CD4-positive, alpha-beta T cell treated with Interleukin-1 beta for 1 hour (primary cell): ENCODE results near the gene DCC.

Experiments
- DNase-seq, 2 donors: peaks; one replicate each; pipeline ENCODE4 v3.0.0-alpha.2; 2020 to 2022

DCC gene

DNA sequence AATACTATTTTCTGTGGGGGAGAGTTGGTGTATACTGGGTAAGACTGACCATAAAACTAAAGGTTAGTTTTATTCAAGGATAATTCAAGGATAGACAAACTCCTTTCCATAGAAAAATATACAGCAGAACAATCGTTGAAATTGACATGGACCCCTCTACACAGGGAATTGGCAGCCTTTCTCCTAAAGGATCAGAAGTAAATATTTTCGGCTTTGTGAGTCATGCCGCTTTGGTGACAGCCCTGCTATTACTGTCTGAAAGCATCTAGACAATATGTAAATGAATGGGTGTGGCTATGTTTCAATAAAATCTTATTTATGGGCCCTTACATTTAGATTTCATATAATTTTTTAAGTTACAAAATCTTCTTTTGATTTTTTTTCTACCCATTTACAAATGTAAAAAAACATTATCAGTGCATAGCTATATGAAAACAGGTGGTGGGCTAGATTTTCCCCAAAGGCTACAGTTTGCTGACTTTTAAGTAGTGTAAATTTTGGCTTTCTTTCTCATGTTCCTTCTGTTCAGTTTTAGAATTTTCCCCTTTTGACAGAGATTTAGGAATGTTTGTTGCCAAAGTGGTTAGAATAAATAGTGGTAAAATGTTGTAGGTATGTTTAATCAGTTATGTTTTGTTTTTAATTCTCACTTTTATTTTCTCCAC is 270.6 kb downstream of the DCC start:
- DNase-seq: no peak

DNA sequence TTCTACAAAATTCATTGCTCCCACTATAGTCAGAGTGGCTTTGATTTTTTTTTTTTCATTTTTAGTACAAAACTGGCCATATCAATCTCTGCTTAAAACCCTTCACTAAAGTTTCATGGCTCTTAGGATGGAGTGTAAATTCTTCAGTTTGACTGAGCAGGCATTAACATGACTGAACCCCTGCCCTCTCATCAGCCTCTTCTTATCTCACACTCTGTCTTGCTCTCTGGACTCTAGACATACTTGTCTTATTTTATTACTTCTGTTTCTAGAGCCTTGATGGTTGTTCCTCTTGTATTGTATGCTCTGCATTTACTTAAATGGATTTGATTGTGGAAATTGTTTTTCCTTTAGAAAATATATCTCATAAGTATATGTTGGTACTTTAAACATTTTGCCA is 272.4 kb downstream of the DCC start:
- DNase-seq: no peak

DNA sequence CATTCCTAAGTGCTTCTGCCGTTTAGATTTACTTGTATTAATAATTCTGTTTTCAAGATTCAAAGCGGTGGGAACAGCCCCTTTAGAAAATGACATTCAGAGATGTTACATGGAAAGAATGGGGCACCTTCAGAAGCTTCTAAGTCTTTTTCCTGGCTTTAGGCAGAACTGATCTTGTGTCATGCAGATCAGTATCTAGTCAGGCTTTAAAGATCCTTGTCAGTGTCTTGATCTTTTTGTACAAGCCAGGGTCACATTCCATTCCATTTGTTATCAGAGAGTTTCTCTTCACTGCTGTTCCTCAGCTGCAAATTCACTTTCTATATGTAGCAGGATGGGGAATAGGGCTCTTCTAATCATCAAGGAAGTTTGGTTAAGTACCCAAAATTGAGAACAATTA is 275.3 kb downstream of the DCC start:
- no peak for DNase-seq

DNA sequence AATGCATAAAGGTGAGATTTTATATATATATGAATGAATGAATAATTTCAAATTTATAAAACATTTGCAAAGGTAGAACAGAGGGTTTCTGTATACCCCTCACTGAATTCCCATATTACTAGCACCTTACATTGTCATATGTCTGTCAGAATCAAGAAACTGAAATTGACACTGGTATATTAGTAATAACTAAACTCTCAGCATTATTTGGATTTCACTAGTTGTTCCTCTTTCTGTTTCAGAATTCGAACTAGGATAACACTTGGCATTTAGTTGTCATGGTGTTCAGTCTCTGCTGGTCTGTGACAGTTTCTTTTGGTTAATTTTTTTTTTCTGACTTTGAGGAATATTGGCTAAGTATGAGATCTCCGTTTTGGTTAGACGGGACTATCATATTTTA is 275.9 kb downstream of the DCC start:
- no peak for DNase-seq

DNA sequence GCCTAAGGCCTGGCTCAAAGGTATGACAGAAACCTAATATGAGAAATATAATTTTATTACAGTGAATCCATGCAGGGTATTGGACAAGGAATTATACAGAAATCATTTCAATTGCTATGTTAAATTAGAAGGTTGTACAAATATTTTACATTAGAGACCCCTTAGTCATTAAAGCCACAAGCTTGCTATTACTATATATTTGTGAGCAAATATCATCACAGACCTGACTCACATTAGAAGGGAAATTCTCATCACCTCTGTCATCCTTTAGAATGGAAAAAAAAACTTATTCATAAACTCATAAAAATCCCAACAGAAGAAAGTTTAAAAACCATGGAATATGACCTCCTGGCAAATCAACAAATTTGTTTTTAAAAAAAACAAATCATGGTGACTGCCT is 277.9 kb downstream of the DCC start:
- DNase-seq: no peak

DNA sequence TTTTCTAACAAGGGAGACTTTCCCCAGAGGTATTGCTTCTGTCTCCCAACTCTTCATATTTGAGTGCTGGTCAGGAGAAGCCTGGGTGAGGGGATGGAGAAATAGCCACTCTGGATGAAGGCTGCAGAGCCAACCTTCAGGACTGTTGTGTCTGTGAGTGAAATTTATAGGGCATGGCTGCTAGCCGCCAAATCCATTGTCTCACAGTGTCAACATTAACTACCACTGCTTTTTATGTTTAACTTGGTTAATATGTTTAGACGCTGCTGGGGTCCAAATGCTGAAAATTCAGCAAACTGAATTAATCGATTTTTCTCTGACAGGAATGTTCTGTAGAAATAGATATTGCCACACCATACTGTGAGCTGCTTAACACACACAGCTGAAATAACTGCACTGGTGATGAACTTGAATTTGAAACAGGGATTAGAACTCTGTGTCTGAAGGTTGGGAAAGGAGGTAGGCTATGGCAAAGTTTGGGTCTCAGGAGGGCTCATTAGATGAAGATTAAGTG is 281.0 kb downstream of the DCC start:
- no peak for DNase-seq

DNA sequence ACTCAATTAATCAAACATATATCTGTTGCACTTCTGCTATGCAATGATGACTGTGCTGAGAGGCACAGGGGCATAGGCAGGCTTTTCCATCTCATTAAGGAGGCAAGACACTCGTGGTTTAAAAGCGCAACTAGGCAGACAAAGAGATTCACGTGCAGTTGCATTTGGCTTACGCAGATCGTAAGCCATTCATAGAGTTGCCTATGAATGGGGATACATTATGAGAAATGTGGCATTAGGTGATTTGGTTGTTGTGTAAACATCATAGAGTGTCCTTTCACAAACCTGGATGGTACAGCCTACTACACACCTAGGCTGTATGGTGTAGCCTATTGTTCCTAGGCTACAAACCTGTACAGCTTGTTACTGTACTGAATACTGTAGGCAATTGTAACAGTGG is 284.7 kb downstream of the DCC start:
- DNase-seq: no peak

DNA sequence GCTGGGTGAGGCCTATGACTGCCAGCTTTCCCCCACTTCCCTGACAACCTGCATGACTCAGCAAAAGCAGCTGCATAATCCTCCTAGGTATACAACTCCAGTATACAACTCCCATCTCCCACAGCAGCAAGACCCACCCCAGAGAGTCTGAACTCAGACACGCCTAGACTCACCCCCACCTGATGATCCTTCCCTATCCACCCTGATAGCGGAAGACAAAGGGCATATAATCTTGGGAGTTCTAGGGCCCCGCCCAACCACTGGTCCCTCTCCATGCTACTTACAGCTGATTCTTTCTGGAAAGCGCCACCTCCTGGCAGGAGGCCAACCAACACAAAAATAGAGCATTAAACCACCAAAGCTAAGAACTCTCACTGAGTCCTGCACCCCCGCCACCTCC is 296.5 kb downstream of the DCC start:
- DNase-seq: no peak

DNA sequence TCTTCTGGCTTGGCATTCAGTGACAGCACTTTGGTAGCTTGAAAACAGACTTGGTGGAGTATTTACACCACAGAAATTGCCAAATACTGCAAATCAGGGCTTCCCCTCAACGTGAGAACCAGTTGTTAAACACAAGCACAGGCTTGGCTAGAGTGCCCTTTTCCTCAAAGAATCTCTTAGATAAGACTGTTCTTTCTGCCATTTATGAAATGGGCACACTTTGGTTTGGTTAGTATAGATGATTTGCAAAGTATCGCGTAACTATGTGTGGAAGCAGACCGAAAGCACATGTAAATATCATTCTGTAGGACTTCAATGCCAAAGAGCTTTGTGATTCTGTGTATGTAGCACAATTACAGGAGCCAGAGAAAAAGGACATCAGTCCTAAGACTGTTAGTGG is 308.2 kb downstream of the DCC start:
- DNase-seq: no peak

DNA sequence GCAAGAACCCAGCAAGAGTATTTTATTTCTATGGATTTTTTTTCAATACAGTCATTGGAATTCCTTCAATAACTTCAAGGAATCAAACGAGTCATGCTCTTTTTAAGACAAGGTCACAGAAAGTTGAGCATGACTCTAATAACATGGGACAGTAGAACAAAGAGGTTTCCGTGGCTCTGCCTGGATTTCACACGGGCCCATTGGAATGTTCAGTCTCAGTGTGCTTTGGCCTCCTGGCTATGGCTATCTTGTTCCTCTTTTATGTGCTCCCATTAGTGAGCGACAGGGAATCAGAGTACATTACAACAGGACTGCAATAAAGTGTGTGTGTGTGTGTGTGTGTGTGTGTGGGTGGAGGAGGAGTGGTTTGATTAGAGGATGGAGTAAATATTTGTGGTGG is 312.4 kb downstream of the DCC start:
- DNase-seq: no peak

DNA sequence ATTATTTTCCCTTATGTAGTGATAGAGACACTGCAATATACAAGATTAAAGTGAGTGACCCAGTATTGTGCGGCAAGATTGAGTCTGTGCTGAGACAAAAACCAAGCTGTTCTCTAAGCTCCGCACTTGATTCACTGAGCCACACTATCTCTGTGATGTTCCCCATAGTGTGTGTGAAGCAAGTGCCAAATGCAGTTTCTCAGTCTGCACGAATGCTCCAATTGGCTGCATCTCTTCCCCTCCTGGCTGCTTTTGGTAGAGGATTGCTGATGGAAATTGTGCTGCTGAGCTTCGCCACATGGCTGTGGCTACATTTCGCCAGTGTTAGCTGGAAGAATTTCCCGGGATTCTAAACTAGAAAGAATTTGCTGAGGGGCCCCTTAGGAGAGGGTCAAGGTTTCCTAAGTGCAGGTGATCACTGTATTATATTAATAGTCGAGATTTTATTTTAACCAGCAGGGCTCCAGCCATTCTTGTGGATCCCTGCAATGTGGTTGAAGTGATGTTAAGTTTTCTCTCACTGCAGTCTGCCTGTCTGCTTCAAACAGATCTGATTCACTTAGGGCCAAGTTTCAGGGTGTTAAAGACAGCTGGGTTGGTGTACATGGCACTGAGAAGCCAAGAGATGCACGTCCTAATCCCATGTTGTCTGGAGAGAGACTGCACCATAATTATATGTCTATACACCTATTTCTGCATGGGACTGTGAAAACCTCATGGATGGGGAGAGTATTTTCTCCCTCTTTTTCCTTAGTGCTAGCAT is 317.2 kb downstream of the DCC start:
- DNase-seq: no peak

DNA sequence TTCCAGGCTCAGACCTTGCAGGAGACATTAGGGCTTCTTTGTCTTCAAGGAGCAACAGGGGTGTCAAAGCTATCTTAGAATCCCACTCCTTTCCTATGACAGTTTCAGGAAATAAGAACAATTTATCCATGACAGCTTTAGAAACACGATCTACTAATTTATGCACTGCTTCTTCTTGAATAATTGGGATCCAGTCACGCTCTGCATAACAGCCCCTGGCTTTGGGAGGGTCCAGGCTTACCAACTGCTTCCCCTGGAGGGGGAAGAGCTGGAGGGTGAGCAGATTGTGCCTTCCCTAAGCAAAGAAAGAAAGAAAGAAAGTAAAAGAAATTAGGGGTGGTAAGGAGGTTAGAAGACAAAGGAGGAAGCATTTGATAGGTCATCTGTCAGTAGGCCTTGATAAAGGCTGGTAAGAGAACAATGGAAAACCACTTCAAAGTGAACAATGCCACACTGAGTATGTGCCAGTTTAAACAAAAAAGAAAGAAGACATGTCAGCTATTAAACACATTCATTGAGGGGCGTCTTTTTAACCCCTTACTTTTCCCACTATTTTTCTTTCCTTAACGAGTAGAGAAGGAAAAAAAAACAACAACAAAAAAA is 327.6 kb downstream of the DCC start:
- DNase-seq: no peak

DNA sequence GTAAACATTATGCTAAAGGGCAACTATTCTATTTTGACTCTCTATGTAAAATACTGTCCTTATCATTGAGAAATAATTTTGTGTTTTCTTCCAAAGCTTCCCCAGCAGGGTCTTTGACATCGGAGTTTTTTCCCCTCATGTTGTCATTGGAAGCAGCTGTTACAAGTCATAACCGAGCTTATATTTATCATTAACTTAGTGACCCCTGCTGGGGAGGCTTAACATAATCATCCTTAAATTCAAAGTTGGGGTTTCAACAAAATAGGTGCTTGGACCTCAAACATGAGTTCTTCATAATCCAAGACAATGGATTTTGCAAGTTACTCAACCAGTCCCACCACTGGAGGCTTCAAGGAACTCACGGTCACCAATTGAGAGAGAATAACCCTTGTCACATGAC is 330.9 kb downstream of the DCC start:
- no peak for DNase-seq

DNA sequence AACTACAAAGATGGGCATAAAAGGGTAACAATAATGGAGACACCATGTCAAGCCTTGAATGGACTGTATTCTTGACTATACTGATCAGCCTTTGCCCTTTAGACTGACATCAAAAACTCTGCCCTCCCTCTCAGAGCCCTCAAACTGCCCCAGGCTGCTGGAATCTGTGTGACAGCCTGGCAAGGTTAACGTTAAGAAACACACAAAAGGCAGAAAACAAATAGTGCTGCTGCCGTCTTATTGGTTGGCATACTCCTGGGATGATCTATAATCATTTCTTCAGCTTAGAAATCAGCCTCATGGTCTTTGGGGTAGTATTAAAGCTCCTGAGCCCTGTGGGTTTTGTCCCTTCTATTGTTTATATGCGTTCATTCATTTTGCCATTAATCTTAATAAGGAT is 338.0 kb downstream of the DCC start:
- no peak for DNase-seq

DNA sequence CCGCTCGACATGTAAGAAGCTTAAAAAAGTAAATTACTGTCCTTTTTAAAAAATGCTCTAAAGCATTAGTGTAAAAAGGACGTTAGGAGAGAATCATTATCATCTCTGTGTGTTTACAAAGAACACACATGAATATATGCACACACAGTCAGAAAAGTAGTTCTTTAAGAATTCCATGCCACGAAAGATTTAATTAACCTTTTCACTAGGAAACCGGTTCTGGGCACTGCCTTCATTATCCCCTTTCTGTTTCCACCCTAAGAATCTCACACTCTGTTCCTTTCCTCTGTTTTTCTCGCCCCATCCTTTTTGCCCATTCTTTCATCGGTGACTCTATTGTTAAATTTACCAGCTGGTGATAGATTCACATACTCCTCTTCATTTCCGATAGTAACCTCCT is 338.6 kb downstream of the DCC start:
- no peak for DNase-seq

DNA sequence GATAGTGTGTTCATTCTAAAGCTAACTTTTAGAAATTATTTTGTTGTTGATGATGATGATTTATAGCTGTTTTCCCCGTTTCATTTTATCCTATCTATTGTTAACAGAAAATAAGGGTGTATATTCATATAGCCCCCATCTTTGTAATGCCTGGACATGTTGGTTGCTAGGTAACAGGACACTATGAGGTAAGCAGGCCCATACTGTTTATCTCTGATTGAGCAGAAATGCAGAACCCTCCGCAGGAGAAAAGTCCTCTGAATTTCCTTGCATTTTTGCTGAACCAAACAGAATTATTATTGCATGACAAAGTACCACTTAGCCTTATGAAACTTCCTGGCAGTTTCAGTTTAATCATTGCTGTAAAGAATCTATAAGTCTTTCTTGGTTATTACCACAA is 339.4 kb downstream of the DCC start:
- DNase-seq: no peak

DNA sequence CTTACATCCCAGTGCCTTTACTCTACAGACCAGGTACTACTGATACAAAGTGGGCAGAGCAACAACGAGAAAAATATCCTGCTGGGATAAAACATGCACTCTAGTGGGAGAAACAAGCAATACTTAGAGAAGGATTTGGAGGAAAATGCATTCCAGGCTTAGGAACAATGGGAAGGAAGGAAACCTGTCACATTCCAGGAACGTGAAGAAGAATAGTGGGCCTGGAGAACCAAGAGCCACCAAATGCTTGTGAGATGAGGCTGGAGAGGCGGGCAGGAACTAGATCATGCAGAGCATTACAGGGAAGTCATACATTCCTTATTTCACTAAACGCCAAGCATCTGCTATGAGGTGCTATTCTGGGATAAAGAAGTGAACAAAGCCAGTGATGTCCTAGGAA is 342.3 kb downstream of the DCC start:
- no peak for DNase-seq

DNA sequence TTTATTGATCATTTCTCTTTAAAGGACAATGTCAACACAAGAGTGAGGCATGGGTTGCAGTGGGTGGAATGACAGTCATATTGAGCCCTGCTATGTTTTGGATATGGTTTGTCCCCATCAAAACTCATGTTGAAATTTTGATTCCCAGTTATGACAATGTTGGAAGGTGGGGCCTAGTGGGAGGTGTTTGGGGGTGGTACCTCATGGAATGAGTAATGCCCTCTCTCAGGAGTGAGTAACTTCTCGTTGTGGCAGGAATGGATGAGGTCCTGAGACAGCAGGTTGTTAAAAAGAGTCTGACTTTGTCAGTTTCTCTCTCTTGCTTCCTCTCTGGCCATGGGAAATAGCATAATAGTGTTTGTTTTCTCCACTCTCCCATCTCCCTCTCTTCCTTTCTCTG is 345.3 kb downstream of the DCC start:
- no peak for DNase-seq

DNA sequence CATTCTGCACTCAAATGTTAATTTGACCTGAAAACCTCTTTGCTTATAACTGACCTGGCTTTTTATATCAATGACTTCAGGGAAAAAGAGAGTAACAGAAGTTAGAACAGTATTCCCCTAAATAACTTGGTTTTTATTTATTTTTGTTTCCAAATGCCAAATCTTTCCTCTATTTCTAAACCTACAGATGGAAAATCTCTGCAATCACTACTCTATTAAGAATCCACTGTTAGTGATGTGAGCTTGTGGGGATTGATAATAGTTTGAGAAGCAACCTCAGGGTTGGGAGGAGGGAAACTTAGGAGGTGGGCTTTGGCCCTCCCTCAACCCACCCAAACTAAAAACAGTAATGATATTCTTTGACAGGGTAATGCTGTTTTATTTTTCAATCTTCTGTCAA is 351.8 kb downstream of the DCC start:
- DNase-seq: no peak

DNA sequence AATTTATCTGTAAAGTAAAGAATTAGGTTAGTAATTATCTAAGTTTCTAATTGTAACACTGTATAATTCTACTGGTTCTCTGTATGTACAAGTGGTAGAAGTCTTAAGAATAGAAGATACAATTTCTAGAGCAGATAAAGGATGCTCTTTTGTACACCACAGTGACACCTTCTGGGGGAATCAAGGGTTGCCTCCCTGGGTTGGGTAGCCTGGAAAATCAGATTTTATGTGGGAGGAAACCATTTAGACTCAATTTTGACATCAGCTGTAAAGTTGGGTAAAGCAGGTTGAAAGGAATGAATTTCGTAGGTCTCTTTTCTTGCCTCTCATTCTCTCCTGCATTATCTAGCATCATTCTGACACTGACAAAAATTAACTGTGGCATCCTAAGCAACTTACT is 354.8 kb downstream of the DCC start:
- no peak for DNase-seq

DNA sequence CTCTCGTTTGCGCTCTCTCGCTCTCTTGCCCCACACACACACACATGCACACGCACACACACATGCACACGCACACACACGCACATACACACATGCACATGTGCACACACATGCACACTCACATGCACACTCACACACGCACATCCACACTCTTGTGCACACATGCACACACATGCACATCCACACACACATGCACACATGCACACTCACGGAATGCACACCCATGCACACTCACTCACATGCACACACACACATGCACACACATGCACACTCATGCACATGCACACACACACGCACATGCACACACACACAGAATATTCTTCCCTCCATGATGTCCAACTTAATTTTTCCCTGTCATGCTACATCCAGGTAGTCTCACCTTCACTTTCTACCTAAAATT is 360.1 kb downstream of the DCC start:
- no peak for DNase-seq

DNA sequence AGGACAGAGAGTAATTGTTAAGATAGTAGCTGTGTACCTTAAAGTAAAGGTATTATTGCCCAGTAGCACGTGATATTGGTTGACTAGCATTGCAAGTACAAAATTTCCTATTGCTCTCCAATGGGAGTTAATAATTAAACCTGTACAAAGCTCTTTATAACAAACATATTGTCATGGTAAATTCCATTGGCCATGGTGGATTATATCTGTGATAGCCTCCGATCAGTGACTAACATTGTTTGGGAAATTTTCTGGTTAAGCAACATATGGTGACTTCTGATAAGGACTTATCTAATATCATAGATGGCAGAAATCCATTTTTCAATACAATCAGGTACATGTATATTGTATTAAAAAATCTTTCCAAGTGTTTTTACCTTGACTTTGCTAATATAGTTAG is 360.8 kb downstream of the DCC start:
- no peak for DNase-seq

DNA sequence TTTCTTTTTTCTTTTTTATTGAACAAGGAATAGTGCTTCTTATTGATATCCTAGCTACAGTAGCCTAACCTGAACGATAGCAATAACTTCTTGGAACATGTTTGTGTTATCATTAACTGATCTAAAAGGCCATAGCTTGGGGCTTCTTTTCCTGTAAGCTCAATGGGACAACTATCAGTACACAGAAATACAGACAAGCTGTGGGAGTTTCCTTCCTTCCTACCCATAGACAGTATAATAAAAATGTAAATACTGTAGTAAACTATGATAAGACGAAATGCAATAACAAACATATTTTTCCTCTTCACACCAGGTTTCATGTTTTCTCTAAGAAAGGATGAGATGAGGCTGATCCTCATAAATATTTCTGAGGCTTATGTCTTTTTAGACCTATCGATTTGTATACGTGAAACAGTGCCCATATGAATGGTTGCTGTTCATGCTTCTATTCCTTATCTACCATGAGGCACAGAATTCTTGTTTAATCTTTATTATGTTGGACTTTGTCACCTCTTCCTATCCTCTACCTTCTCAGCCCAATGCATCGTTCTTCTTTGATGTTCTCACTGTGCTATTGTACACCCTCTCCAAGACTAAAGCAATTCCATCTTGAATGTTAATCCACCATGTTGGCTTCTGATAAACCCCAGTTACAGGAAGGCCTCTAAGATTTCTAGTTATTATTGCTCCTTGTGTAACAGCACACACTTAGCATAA is 361.4 kb downstream of the DCC start:
- no peak for DNase-seq

DNA sequence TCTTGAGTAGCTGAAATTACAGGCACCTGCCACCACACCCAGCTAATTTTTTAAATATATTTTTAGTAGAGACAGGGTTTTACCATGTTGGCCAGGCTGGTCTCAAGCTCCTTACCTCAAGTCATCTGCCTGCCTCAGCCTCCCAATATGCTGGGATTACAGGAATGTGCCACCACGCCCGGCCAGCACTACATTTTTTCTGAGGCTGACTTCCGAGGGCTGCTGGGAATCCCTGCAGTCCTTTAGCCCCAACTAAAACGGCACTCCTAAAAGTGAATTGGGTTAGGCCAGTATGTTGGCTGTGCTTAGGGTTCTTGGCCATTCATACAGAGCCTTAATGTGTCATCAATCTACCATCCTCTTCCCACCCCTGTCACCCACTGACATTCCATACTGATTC is 375.4 kb downstream of the DCC start:
- no peak for DNase-seq
